Lung (tissue), 12 donors: ENCODE results near the gene ILKAP. TPM values are rescaled to one million over a fixed set of nuclear protein-coding genes. Genes with fewer than 3 reads are reported as not detected.

Experiments
- ATAC-seq: fragments of 200-7000 bp; cut with Tn5 transposase; one replicate; pipeline ENCODE4 v1.9.1; 2020; ENCODE audit warnings: moderate number of reproducible peaks; ENCODE audit not compliant: insufficient read depth, low FRiP score
- DNase-seq, 3 donors: peaks; one replicate each; pipeline ENCODE4 v3.0.0-alpha.2; 2013 to 2017
- H3K27ac ChIP-seq, 2 donors: one replicate each; pipeline ENCODE4 v1.5.1; 2013; ENCODE audit warnings: mild to moderate bottlenecking in 2 of 2, moderate library complexity in 2 of 2, control low read depth in 1 of 2, inconsistent platforms in 1 of 2, low read depth in 1 of 2, low read length in 1 of 2
- H3K27me3 ChIP-seq, 3 donors: one replicate each; pipeline ENCODE4 v1.5.1; 2013; ENCODE audit warnings: low read length in 2 of 3; ENCODE audit not compliant: control insufficient read depth in 3 of 3, insufficient read depth in 3 of 3
- H3K36me3 ChIP-seq, 4 donors: one replicate each; pipeline ENCODE4 v1.5.1; 2013; ENCODE audit warnings: low read length in 4 of 4, mild to moderate bottlenecking in 1 of 4, moderate library complexity in 1 of 4; ENCODE audit not compliant: control insufficient read depth in 4 of 4, insufficient read depth in 4 of 4
- H3K4me1 ChIP-seq, 5 donors: one replicate each; pipeline ENCODE4 v1.5.1; 2013; ENCODE audit warnings: low read length in 5 of 5, mild to moderate bottlenecking in 2 of 5, moderate library complexity in 1 of 5; ENCODE audit not compliant: control insufficient read depth in 5 of 5, insufficient read depth in 5 of 5
- H3K4me3 ChIP-seq: one replicate; pipeline ENCODE4 v1.5.1; 2013; ENCODE audit warnings: mild to moderate bottlenecking, control low read depth, moderate library complexity
- H3K9ac ChIP-seq, 2 donors: one replicate each; pipeline ENCODE4 v1.5.1; 2013; ENCODE audit warnings: low read length in 2 of 2, control low read depth in 1 of 2; ENCODE audit not compliant: insufficient read depth in 1 of 2
- H3K9me3 ChIP-seq, 4 donors: one replicate each; pipeline ENCODE4 v1.5.1; 2013; ENCODE audit warnings: low read length in 3 of 4, mild to moderate bottlenecking in 1 of 4, moderate library complexity in 1 of 4; ENCODE audit not compliant: control insufficient read depth in 4 of 4, insufficient read depth in 3 of 4
- WGBS, 2 donors: extraction: QIAGEN DNeasy Blood & Tissue Kit; methylation state at CpG; one replicate each; pipeline ENCODE4 v1.1.7; 2013; 5-methylcytosine and 5-hydroxymethylcytosine counted together
- polyA plus RNA-seq, 2 donors: library from polyadenylated mRNA; stranded (reverse); fragments of 200-250 nt; gene quantifications; one replicate each; pipeline ENCODE4 v1.2.1, GENCODE V29; 2013
- total RNA-seq, 2 donors: library from RNA; depleted of rRNA in 1 of 2; stranded (reverse); fragments of >200 nt in 1 of 2; gene quantifications; one replicate each; pipeline ENCODE4 v1.2.1, GENCODE V29; 2014 to 2021
- TF ChIP-seq, protein P1 (sequence below): IDR thresholded peaks from 2 replicates; pipeline ENCODE4 v1.5.1; 2012; ENCODE audit warnings: mild to moderate bottlenecking; ENCODE audit errors: control extremely low read depth, extremely low read depth
- donor health status: control.
- donor health status: control.
- donor health status: Bipolar disorder and iron deficiency.
- donor health status: healthy.
- donor health status: DM: yes; HTN: yes; CAD: no.

Gene ILKAP
- total and polyA plus RNA-seq, 4 donors = 35.0 to 52.0 (median 42.1) TPM

DNA sequence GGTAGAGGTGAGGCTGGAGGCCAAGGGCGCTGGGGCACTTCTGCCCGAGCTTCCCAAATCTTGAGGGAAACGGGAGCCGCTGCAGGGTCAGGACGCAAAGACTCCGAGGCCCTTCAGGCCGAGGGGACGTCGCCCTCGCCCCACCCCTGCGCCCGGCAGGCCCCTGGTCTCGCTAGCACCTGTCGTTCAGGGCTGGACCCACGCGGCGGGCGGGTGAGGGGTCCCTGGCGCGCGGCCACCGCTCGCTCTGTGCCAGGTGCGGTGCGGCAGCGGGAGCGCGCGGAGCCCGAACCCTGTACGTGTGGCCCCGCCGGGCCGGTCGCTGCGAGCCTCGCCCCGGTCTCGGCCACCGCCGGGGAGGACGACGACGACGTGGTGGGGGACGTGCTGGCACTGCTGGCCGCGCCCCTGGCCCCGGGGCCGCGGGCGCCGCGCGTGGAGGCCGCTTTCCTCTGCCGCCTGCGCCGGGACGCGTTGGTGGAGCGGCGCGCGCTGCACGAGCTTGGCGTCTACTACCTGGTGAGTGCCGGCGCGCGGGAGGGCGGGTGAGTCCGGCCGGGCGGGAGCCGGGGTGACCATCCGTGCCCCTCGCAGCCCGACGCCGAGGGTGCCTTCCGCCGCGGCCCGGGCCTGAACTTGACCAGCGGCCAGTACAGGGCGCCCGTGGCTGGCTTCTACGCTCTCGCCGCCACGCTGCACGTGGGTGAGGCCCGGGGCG lies 39.9 kb downstream of the ILKAP start:
- Histone ChIP-seq H3K27me3 (peaks cover 0 to 19% (median 13%) of the 10 kb centered on the region in 3 donors), H3K27ac (no peak overlapping the region), H3K9me3 (no peaks in the 10 kb centered on the region), H3K9ac (no peak overlapping the region), H3K36me3 (peaks cover 0 to 18% (median 0%) of the 10 kb centered on the region in 4 donors), H3K4me3 (no peak overlapping the region), H3K4me1 (peaks cover 0 to 17% (median 8%) of the 10 kb centered on the region in 5 donors)
- DNase-seq (no peak), ATAC-seq (no peak)
- TF ChIP-seq, protein P1, sequence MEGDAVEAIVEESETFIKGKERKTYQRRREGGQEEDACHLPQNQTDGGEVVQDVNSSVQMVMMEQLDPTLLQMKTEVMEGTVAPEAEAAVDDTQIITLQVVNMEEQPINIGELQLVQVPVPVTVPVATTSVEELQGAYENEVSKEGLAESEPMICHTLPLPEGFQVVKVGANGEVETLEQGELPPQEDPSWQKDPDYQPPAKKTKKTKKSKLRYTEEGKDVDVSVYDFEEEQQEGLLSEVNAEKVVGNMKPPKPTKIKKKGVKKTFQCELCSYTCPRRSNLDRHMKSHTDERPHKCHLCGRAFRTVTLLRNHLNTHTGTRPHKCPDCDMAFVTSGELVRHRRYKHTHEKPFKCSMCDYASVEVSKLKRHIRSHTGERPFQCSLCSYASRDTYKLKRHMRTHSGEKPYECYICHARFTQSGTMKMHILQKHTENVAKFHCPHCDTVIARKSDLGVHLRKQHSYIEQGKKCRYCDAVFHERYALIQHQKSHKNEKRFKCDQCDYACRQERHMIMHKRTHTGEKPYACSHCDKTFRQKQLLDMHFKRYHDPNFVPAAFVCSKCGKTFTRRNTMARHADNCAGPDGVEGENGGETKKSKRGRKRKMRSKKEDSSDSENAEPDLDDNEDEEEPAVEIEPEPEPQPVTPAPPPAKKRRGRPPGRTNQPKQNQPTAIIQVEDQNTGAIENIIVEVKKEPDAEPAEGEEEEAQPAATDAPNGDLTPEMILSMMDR = no peak
- WGBS, 2 donors = 1 to 4% methylated on average over 42 to 95 of the region's 95 CpGs

DNA sequence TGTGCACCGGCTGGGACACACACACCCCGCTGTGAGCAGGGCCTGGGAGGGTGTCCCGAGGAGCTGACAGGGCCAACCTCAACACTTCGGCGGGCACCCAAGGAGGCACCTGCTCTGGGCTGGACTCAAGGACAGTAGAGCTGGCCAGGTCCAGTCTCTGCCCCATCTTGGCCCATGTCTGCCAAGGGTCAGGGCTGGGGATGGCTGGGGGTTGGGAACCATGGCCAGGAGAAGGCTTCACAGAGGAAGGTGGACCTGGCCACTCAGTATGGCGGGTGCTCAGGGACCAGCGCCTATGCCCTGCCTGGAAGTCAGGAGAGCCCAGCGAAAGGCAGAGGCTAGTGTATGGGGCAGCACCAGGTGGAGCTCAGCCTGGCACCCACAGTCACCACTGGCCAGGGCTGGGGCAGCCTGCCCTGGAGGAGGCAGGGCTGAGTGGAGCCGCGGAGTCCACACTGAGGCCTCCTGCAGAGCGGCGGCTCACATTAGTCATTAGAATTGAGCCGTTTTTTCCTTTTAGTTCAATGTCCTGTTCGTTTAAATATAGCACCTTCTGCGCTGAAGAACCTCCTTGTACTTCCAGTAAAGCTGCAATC lies 40.6 kb downstream of the ILKAP start:
- Histone ChIP-seq H3K9me3 (no peaks in the 10 kb centered on the region), H3K9ac (no peak overlapping the region), H3K36me3 (peaks cover 0 to 12% (median 0%) of the 10 kb centered on the region in 4 donors), H3K27me3 (peaks cover 0 to 19% (median 13%) of the 10 kb centered on the region in 3 donors), H3K4me1 (peaks cover 0 to 17% (median 8%) of the 10 kb centered on the region in 5 donors), H3K4me3 (no peak overlapping the region), H3K27ac (no peak overlapping the region)
- ATAC-seq (no peak), DNase-seq (no peak)
- TF ChIP-seq, protein P1 = no peak
- WGBS, 2 donors = 63 to 70% methylated on average over 13 to 15 of the region's 15 CpGs

DNA sequence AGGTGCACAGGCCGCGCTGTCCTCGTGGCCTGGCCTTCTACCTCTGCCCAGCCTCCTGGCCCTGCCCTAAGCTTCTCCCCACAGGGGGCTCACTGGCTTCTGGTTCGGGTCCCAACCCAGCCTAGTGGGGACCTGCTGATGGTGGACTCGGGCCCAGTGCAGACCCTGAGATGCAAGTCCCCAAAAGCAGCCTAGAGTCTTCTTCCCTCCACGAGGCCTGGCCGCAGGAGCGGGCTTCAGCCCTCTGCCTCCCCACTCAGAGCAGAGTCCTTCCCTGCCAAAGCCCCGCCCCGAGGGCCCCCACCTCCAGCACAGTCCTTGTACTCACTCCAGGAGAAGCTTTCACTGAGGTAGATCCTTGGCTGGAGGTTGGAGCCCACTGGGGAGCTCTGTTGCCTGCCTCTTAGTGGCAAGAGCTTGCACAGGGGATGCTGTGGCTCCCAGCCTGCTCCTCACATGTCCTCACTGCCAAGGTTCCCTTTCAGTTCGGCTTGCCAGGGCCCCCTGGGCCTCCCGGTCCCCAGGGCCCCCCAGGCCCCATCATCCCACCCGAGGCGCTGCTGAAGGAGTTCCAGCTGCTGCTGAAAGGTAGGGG lies 41.1 kb downstream of the ILKAP start:
- TF ChIP-seq, protein P1 = no peak
- no peak for ATAC-seq
- no peak for DNase-seq
- Histone ChIP-seq H3K9me3 (no peaks in the 10 kb centered on the region), H3K4me3 (no peak overlapping the region), H3K36me3 (peaks cover 0 to 6% (median 0%) of the 10 kb centered on the region in 4 donors), H3K27ac (no peak overlapping the region), H3K4me1 (peaks cover 0 to 17% (median 8%) of the 10 kb centered on the region in 5 donors), H3K27me3 (peaks cover 0 to 19% (median 13%) of the 10 kb centered on the region in 3 donors), H3K9ac (no peak overlapping the region)
- 84 to 89% methylated on average over 14 of the region's 14 CpGs for WGBS, 2 donors
